Measurements from ENCODE around the gene TNRC18.

Gene TNRC18

DNA sequence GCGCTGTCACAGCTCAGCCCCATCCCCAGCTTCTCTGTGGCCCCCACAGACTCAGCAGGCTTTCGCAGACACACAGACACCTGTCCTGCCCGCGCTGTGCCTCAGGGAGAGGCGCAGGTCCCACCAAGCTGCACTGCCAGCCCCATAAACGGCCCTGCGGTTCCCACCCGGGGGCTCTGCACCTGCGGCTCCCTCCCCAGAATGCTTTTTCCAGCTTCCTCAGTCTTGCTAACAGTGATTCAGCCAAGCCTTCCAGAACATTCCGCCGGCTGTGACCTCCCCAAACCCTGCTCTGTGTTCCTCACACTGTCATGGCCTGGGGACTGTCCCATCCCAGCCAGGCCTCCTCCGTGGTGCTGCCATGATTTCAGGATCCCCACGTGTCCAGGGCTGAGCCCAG is 27.8 kb upstream of the TNRC18 start:
- no peak for DNase-seq

DNA sequence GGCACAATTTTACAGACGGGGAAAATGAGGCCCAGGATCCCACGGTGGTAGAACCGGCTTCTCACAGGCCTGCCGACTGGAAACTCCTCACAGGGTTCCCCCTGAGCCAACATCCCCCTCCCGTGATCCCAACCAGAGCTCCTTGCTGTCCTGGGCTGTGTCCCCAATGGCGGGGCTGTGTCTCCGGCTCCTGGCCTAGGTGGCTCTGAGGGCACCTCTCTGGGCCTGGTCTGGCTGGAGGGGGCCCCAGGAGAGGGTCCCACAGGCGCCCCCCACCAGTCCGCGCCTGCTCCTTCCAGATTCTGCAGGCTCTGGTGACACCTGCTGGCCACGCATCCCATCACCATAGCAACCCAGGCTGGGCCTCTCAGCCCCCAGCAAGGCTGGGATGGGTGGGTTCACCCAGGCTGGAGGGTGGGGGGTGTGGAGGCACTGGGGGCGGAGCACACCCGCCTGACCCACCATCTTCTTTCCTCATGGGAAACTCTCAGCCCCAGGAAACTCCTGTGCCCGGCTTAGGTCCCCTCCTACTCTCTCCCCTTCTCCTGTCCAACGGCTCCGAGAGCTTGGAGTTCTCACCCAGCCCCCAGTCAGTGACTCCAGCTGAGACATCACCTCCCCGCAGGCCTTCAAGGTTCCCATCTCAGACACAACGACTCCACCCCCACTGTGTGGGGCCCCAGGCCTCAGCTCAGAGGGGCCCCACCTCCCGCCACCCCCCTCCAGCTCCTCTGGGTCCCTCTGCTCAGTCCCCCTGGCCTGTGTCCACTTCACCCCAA is 27.1 kb upstream of the TNRC18 start:
- DNase-seq, result peak; percentile 27

DNA sequence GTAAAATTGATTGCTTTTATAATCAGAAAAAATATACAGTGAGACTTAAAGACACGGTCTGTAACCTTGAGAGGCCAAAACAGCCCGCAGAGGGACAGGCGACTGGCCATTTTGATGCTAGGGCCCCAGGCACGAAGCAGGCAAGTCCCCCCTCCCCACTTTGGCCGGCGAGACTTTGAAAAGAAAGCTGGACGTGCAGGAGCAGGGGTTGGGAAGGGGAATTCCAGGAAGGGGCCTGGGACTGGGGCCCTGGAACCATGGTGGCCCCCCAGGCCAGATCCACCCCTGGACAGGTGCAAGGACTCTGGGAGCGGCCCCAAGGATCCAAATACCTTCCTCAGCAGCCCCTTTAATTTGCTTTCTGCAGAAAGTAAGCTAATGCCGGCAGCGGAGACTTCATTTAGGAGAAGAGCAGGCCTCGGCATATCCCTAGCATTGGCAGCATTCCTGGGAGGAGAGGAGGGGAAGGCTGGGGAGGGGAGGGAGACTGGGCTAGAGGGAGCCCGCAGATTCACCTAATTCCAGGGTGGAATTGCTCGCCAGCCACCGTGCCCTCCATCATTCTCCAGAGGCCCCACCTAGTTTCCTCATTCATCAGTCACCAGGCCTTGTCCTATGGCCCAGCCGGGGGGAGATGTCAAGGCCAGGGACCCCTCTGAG is 24.9 kb upstream of the TNRC18 start:
- DNase-seq, result no peak

DNA sequence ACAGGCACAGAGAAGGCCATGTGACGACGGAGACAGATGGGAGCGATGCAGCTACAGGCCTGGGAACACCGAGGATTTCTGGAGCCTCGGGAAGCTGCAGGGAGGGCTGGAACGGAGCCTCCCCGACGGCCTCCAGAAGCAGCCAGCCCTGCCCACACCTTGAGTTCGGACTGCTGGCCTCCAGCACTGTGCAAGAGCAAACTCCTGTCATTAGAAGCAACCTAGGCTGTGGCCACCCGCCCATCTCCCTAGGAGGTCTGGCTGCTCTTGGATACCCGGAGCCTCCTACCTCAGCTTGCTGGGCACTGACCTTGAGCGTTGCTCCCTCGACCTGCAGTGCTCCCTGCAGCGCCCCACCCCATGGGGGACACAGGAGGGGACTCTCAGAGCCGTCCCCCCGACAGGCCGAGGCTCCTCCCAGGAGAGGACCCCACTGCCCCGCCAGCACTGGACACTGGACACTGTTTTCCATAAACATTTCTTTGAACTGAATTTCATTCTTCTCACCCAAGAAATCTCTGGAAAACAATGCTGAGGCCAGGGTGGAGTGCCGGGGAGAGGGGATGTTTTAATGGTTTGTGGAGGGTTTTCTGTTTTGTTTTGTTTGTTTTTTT is 22.5 kb upstream of the TNRC18 start:
- no peak for DNase-seq

DNA sequence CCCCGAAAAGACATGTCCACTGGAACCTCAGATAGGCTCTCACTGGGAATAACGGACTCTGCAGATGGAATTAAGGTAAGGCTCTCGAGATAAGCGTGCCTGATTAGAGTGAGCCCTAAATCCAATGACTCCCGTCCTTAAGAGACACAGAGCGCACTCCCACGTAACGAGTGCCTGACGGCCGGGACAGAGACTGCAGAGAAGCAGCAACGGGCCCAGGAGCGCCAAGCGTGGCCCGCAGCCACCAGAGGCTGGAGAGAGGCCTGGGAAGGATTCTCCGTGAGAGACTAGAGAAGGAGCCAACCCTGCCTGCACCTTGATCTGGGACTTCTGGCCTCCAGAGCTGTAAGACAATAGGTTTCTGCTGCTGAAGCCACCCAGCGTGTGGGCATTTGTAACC is 20.0 kb upstream of the TNRC18 start:
- DNase-seq, result no peak

DNA sequence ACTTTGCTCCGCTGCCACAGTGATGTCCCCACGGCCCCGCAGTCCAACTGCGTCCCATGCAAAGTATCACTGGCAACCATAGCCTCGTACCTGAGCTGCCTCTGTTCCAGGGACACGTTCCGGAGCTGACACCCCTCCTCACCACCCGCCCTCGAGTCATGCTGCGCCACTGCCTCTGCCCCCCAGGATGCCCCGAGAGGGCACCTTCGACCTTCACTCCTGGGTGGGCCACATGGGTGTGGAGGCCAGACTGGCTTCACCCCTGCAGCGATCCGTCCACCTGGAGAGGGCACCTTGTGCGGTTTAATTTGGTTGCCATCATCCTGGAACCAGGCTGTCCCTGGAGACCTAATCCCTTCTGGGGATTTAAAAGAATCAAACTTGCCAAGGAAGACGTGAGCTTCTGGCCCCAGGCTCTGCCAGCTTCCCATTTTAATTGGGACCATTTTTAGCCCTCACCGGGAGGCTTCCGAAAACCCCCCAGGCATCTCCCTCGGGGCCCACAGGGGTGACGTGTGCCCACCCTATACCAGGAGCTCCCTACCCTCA is 19.2 kb upstream of the TNRC18 start:
- DNase-seq, result no peak

DNA sequence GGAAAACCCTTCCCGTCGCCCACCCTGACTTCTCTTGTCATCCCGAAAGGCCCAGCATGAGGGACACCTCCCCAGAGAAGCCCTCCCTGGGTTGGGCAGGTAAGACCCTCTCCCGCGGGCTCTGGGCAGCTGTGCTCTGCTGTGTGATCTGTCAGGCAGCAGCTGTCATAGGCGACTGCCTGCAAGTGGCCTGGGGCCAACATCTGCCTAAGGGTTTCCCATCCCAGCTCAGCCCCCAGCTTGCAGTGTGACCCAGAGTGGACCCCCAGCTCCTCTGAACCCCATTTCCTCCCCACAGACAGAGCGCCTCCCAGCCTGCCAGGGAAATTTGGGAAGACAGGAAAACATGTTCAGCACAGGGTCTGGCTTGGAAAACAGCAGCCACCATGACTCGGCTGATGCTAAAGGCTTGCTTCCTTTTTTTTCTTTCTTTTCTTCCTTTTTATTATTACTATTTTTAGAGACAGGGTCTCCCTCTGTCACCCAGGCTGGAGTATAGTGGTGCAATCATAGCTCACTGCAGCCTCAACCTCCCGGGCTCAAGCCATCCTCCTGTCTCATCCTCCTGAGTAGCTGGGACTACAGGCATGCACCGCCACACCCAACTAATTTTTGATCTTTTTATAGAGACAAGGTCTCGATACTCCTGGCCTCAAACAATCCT is 18.3 kb upstream of the TNRC18 start:
- DNase-seq, result no peak

DNA sequence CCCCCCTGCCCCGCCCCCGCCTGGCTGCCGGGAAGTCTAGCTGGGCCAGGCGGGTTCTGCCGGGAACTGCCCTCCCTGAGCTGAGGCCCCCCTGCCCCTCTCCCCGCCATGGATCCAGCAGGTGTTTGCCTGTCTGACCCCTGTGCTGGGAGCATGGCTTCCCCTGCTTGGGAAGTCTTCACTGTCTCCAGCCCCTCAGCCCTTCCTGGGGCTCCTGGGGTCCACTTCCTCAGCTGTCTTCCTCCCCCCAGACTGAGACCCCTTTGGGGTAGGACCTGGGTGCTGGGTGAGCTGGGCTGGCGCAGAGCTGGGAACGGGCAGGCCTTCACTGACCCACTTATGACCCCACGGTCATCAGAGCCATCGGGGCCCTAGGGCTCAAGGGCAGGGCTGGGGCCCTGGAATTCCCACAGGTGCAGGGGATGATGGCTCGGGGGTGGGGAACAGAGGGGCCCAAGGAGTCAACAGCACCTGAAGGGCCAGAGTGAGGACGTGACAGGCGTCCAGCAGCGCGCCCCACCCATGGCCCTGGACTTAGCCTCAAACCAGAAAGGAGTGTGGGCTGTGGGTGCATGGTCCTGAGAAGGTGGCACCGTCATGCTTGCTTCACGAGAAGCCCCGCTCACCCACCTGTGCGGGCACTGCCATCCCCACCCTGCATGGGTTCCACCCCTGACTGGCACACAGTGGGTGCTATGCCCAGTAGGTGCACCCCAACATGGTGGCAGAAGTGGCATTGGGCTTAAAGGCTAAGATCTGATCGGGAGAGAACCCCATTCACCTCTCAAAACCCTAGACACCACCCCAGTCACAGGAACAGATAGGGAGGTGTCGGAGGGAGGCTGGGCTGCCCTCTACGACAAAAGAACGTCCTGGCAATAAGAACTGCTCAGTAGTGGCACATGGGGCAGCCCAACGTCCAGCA is 16.2 kb upstream of the TNRC18 start:
- DNase-seq, result no peak

DNA sequence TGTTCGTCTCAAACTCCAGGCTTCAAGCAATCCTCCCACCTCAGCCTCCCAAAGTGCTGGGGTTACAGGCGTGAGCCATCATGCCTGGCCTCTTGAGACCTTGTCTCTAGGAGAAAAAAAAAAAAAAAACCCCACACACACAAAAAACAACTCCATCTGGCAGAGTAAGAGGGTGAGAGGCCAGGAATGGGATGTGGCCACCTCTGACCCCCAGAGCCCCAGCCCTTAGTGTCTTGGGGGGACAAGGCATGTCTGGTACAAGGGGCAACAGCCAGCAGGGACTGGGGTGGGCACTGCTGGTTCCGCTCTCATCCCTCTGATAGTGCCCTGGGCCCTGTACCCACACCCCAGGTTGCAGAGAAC is 15.6 kb upstream of the TNRC18 start:
- DNase-seq, result no peak

DNA sequence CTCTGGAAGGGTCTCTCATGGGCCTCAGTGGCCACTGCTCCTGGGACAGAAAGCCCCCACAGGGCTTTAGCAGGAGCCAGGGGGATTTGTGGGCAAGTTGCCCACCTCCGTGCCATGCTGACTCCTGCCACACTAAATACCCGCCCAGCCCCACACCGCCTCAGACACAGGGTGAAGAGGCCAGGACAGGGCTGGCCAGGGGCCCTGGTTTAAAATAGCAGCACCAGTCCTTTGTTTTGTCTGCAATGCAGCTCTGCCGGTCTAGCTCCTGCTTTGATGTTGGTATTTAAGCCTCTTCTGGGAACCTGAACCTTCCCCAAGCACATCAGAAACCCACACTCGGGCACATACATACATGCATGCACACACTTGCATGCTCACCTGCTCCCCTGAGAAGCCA is 14.4 kb upstream of the TNRC18 start:
- DNase-seq, result no peak

DNA sequence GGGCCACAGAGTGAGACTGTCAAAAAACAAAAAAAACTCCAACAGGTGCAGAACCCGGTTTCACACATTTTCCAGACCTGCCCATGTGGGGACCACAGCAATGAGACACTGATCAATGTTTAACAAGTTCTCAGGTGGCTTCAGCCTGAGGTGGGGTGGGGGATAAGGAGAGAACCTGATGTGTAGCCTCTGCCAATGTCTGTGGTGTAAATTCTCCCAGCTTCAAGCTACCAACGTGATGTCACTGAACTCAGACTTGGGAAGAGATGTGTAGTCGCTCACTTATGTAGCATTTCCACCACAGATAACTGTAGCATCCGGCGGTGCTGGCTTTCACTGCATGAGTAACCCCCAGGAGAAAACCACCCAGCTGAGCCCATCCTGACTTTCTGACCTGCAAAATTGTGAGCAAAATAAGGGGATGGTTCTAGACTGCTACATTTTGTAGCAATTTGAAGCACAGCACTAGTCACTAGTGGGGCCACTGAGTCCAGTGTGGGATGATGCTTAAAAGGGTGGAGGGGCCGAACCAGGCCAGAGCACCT is 13.8 kb upstream of the TNRC18 start:
- DNase-seq, result no peak

DNA sequence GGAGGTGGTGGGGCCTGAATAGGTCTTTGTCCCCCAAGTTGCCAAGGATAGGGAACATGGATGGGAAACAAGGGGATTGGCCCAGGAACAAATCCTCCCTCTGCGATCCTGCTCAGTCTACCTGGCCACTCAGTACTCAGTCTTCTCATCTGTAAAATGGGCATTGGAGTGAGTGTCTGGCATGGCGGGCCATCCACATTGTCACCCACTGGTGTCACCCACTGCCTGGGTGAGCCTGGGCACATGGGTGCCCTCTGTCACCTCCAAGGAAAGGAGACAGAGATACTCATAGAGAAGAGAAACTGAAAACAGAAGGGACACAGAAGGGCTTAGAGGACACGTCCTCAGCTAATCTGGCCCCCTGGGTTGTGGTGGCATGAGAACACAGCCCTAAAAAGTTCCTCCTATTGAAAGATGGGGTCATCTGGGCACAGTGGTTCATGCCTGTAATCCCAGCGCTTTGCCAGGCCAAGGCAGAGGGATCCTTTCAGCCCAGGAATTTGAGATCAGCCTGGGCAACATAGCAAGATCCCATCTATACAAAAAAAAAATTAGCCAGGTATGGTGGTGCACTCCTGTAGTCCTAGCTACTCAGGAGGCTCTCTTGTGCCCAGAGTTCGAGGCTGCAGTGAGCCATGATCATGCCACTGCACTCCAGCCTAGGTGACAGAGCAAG is 12.5 kb upstream of the TNRC18 start:
- DNase-seq, result no peak

DNA sequence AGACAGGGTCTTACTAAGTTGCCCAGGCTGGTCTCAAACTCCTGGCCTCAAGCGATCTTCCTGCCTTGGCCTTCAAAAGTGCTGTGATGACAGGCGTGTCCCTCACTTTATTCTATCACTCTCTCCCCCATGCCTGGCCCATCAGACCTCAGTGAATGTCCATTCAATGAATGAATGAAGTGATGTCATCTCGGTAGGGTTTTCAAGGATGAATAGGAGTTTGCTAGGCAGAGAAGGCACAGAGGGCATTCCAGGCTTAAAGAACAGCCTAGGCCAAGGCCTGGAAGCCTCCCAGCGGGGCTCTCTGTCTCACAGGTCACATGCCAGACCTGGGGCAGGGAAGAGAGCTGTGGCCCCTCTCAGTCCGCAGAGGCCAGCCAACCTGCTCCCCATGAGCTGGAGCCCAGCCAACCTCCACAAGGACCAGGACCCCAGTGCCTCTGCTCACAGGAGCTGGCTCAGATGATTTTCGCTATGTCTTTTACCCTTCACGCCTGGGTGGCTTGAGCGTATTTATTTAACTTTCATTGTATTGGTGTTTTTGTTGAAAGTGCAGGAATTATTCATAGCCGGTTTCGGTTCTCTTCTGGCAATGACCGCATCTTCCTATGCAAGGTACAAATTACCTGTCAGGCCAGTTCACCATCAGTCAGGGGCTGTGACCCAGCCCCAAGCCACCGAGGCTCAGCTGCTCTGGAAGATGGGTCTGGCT is 11.8 kb upstream of the TNRC18 start:
- no peak for DNase-seq

DNA sequence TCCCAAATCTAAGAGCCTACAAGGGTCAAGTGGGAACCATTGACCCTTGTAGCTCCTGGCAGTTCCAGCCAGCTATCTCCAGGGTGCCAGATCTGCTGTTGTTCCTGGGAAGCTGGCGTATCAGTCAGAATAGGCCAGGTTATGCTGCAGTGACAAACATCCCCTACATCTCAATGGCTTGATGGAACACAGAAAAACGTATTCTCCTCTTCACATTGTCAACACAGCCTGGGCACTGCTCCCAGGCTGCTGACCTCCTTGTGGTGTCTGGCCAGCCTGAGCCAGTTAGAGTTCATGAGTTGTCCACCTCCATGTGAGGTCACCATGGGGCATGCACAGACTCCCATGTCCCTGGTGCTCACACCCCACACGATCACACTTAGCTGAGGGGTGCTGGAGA is 9.5 kb upstream of the TNRC18 start:
- DNase-seq, result no peak

DNA sequence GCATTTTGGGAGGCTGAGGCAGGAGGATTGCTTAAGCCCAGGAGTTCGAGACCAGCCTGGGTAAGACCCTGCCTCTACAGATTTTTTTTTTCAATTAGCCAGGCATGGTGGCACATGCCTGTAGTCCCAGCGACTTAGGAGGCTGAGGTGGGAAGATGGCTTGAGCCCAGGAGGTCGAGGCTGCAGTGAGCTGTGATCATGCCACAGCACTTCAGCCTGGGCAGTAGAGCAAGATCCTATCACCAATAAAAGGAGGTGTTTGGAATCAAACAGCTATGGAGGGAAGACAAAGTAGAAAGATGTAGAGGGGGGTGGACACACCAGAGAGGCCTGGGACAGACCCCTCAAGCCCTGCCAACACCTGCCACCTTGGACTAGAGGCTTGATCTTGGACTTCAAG is 9.1 kb upstream of the TNRC18 start:
- DNase-seq, result no peak

DNA sequence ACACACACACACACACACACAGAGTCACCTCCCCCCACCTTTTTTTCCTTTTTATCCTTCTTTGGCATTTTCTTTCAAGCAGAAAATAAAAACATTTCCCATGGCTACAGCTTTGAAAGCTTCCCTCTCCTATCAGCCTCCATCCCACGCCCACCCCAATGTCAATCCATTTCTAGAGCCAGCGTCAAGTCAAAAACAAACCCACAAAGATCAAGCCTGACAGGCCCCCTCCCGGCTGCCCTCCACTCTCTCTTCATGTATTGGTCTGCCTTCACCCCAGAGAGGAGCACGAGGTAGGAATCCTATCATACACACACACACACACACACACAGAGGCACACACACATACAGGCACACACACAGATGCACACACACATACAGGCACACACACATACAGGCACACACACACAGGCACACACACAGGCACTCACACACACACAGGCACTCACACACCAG is 8.0 kb upstream of the TNRC18 start:
- DNase-seq, result no peak

DNA sequence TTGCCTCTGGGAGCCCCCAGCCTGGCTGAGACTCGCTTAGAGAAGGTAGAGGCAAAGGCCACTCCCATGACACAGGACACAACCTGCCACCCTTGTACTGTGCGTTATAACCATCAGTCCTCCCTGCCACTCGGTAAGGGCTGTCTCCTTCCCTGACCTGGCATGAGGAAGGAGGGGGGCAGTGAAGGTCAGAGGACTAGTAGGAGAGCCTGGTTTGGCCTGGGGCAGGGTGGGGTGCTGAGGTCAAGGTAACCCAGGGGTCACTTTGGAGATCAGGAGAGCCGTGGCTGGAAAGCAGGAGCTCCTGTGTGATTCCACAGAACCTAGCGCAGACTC is 6.9 kb upstream of the TNRC18 start:
- no peak for DNase-seq

DNA sequence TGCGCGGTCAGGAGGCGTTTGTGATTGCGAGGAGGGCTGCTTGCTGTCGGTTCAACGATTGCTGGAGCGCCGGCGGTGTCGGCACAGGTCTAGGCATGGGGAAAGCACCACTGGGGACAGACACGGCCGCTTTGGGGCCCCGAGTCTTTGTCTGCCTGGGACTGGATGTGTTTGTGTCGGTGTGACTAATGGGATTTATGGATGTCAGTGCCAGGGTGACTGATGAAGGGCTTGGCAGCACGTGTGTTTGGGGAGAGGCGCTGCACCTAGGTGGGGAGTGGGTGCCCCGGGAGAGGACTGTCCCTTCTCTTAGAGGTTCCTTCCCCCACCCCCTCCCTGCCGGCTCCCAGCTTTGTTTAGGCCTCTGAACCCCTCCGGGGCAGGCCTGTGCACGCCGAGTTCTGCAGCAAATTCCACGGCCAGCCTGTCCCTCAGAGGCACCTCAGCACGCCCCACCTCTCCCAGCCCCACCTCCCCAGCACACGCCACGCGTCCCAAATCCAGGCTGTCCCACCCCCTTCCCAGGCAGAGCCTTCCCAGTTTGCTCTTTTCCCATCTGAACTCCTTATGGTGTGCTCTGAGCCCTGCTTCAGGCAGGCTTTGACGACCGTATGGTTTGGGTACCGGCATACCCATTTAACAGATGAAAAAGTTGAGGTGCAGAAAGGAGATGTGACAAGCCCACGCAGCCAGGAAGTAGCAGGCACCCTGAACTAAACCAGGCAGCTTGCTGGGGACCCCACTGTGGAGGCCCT is 6.4 kb upstream of the TNRC18 start:
- DNase-seq, result no peak

DNA sequence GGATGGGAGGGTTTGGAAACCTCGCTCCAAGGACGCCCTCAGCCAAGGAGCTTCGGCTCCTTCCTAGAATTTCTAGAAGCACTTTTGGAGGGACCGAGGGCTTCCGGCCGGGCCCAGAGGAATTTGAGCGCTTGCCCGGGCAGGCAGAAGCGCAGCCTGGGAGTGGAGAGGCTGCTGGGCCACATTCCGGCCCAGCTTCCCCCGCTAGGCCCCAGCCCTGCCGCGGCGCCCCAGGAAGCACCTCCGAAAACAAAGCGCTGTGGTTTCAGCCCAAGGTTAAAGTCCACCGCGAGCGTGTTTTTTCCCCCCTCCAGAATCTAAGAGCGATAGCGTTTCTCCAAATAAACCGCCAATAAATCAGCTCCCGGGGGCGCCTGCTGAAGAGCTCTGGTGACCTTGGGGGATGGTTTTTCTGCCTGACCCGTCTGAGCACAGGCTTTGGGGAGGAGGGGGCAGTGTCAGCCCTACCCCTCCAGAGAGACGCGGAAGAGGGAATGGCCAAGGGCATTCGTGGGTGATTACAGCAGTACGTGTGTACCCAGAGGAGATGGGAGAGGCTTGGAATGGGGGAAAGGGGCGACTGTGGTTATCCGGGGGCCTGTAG is 5.7 kb upstream of the TNRC18 start:
- no peak for DNase-seq

Measured in COR-L47 (cell line).